ENCODE results near the gene UQCC3. TPM values are rescaled to one million over a fixed set of nuclear protein-coding genes. Genes with fewer than 3 reads are reported as not detected.

UQCC3 gene
- total and polyA plus RNA-seq, 2 of the 13 experiments (the other 11 are each of a cell fraction or from before 2014, with no cell fraction given) = 7.7 to 16.0 TPM

DNA sequence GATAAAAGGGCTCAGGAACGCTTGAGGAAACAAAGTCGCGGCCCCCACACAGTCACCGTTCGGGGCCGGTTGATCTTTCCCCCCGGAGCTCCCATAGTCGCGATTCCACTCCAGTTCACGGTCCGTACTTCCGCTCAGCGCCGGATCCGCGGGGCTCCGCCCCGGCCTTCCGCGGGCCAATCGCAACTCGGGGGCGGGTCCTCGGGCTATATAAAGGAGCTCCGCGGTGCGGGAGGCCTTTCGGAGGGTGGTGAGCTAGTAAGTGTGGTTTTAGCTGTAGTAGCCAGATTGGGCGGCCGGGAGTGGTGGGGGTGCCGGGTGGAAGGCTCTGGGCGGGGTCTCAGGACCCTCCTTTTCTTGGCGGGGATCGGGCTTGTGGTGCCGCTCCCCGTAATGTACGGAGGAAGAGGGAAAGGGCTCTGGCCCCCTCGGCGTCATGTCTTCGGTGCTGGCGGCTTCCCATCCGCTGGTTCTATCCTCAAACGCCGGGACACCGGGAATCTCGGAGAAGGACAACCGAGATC, 6.3 kb upstream of the UQCC3 start, which contains the start of the genes C11orf98 and CSKMT (continued):
- no peak for TF ChIP-seq GLMP (CRISPR knock-in tag; IDR thresholded peaks at IDR 0.05; ENCODE audit: borderline replicate concordance)
- no peak for TF ChIP-seq ELF4 (CRISPR knock-in tag; IDR thresholded peaks at IDR 0.05; ENCODE audit: borderline replicate concordance)
- TF ChIP-seq IKZF4 (CRISPR knock-in tag; IDR thresholded peaks at IDR 0.05; ENCODE audit: borderline replicate concordance, low read depth, not compliant biosample characterization) = no peak
- 0 out of 2 replicates have a peak, but pooled peaks have one; percentile 36 for TF ChIP-seq REL (CRISPR knock-in tag; conservative IDR thresholded peaks at IDR 0.05)
- peak; percentile 95 for TF ChIP-seq SP4 (CRISPR knock-in tag; IDR thresholded peaks at IDR 0.05)
- no peak for TF ChIP-seq ZNF367 (CRISPR knock-in tag; IDR thresholded peaks at IDR 0.05; ENCODE audit: borderline replicate concordance)
- no peak for TF ChIP-seq MAFF (IDR thresholded peaks at IDR 0.05; ENCODE audit: low read depth, low read length)
- TF ChIP-seq ZBTB46 (CRISPR knock-in tag; IDR thresholded peaks at IDR 0.05; ENCODE audit: borderline replicate concordance) = no peak
- TF ChIP-seq ISL2 (CRISPR knock-in tag; IDR thresholded peaks at IDR 0.05) = no peak; the same call in 1 of the 2 replicates
- no peak; the same call in 1 of the 2 replicates for TF ChIP-seq CAMTA2 (CRISPR knock-in tag; IDR thresholded peaks at IDR 0.05; ENCODE audit: borderline replicate concordance)
- TF ChIP-seq ZNF17 (CRISPR knock-in tag; IDR thresholded peaks at IDR 0.05) = no peak
- no peak for TF ChIP-seq MTF1 (CRISPR knock-in tag; IDR thresholded peaks at IDR 0.05)
- no peak; the same call in 1 of the 2 replicates for TF ChIP-seq SMAD1 (CRISPR knock-in tag; IDR thresholded peaks at IDR 0.05; ENCODE audit: borderline replicate concordance, low read depth)
- TF ChIP-seq CENPT (CRISPR knock-in tag; IDR thresholded peaks at IDR 0.05; ENCODE audit: low read depth) = no peak
- TF ChIP-seq NFRKB (IDR thresholded peaks at IDR 0.05) = no peak
- TF ChIP-seq, protein P1, sequence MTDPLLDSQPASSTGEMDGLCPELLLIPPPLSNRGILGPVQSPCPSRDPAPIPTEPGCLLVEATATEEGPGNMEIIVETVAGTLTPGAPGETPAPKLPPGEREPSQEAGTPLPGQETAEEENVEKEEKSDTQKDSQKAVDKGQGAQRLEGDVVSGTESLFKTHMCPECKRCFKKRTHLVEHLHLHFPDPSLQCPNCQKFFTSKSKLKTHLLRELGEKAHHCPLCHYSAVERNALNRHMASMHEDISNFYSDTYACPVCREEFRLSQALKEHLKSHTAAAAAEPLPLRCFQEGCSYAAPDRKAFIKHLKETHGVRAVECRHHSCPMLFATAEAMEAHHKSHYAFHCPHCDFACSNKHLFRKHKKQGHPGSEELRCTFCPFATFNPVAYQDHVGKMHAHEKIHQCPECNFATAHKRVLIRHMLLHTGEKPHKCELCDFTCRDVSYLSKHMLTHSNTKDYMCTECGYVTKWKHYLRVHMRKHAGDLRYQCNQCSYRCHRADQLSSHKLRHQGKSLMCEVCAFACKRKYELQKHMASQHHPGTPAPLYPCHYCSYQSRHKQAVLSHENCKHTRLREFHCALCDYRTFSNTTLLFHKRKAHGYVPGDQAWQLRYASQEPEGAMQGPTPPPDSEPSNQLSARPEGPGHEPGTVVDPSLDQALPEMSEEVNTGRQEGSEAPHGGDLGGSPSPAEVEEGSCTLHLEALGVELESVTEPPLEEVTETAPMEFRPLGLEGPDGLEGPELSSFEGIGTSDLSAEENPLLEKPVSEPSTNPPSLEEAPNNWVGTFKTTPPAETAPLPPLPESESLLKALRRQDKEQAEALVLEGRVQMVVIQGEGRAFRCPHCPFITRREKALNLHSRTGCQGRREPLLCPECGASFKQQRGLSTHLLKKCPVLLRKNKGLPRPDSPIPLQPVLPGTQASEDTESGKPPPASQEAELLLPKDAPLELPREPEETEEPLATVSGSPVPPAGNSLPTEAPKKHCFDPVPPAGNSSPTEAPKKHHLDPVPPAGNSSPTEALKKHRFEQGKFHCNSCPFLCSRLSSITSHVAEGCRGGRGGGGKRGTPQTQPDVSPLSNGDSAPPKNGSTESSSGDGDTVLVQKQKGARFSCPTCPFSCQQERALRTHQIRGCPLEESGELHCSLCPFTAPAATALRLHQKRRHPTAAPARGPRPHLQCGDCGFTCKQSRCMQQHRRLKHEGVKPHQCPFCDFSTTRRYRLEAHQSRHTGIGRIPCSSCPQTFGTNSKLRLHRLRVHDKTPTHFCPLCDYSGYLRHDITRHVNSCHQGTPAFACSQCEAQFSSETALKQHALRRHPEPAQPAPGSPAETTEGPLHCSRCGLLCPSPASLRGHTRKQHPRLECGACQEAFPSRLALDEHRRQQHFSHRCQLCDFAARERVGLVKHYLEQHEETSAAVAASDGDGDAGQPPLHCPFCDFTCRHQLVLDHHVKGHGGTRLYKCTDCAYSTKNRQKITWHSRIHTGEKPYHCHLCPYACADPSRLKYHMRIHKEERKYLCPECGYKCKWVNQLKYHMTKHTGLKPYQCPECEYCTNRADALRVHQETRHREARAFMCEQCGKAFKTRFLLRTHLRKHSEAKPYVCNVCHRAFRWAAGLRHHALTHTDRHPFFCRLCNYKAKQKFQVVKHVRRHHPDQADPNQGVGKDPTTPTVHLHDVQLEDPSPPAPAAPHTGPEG (CRISPR knock-in tag; IDR thresholded peaks at IDR 0.05) = peak; percentile 89
- peak; percentile 22; the same call in 1 of the 2 replicates for TF ChIP-seq NR2C2 (CRISPR knock-in tag; IDR thresholded peaks at IDR 0.05; ENCODE audit: borderline replicate concordance)
- no peak for TF ChIP-seq KMT2A (CRISPR knock-in tag; IDR thresholded peaks at IDR 0.05)
- no peak for TF ChIP-seq ONECUT2 (CRISPR knock-in tag; IDR thresholded peaks at IDR 0.05)
- TF ChIP-seq, protein P2, sequence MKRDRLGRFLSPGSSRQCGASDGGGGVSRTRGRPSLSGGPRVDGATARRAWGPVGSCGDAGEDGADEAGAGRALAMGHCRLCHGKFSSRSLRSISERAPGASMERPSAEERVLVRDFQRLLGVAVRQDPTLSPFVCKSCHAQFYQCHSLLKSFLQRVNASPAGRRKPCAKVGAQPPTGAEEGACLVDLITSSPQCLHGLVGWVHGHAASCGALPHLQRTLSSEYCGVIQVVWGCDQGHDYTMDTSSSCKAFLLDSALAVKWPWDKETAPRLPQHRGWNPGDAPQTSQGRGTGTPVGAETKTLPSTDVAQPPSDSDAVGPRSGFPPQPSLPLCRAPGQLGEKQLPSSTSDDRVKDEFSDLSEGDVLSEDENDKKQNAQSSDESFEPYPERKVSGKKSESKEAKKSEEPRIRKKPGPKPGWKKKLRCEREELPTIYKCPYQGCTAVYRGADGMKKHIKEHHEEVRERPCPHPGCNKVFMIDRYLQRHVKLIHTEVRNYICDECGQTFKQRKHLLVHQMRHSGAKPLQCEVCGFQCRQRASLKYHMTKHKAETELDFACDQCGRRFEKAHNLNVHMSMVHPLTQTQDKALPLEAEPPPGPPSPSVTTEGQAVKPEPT (CRISPR knock-in tag; IDR thresholded peaks at IDR 0.05; ENCODE audit: low read depth) = 0 out of 2 replicates have a peak, but pooled peaks have one; percentile 37
